A549 (cell line): ENCODE data around the gene IL2RA.

Experiments used
- BHLHE40 ChIP-seq: IDR thresholded peaks from 2 replicates; pipeline ENCODE4 v1.6.1; 2012; ENCODE audit warnings: low read depth, low read length, inconsistent platforms
- CEBPB ChIP-seq, 2 experiments: fragments of >200 bp in 1 of 2; sonication (Bioruptor Twin) in 1 of 2; formaldehyde crosslinking in 1 of 2; IDR thresholded peaks; 2 replicates each; pipeline ENCODE4 v1.6.1; 2012 to 2016
- CTCF ChIP-seq: fragments of >200 bp; sonication (Bioruptor Twin); formaldehyde crosslinking; IDR thresholded peaks from 3 replicates; pipeline ENCODE4 v1.5.1; 2016
- EHF ChIP-seq: fragments of 250-450 bp; sonication (Bioruptor Pico); IDR thresholded peaks from 2 replicates; pipeline ENCODE4 v1.5.0; 2020; ENCODE audit warnings: mild to moderate bottlenecking
- EP300 ChIP-seq, 2 experiments: fragments of >200 bp; sonication (Bioruptor Twin); formaldehyde crosslinking; IDR thresholded peaks; 2 replicates in 1 of 2; 3 replicates in 1 of 2; pipeline ENCODE4 v1.6.1; 2016 to 2017
- HDAC2 ChIP-seq: fragments of 200-600 bp; sonication (generic); IDR thresholded peaks from 2 replicates; pipeline ENCODE4 v1.6.1; 2016
- JUNB ChIP-seq: fragments of >200 bp; sonication (Bioruptor Twin); formaldehyde crosslinking; IDR thresholded peaks from 2 replicates; pipeline ENCODE4 v1.6.1; 2016
- MAFK ChIP-seq: fragments of 450-650 bp; IDR thresholded peaks from 2 replicates; pipeline ENCODE4 v1.6.1; 2014; ENCODE audit not compliant: partially characterized antibody
- MAX ChIP-seq: IDR thresholded peaks from 2 replicates; pipeline ENCODE4 v1.6.1; 2012
- NPAS2 ChIP-seq: fragments of 250-450 bp; sonication (Bioruptor Pico); IDR thresholded peaks from 2 replicates; pipeline ENCODE4 v1.8.0; 2022; ENCODE audit warnings: mild to moderate bottlenecking, moderate library complexity, borderline replicate concordance
- POLR2A ChIP-seq: IDR thresholded peaks from 2 replicates; pipeline ENCODE4 v1.6.1; 2012; ENCODE audit warnings: mild to moderate bottlenecking, low read length
- REST ChIP-seq: fragments of 200-600 bp; sonication (generic); IDR thresholded peaks from 2 replicates; pipeline ENCODE4 v1.6.1; 2016; ENCODE audit warnings: antibody characterized with exemption, mild to moderate bottlenecking, moderate library complexity
- RFX5 ChIP-seq: fragments of 450-650 bp; IDR thresholded peaks from 2 replicates; pipeline ENCODE4 v1.7.1; 2014; ENCODE audit warnings: antibody characterized with exemption, mild to moderate bottlenecking, moderate library complexity
- SMC3 ChIP-seq: fragments of >200 bp; sonication (Bioruptor Twin); formaldehyde crosslinking; IDR thresholded peaks from 3 replicates; pipeline ENCODE4 v1.6.1; 2018; ENCODE audit warnings: inconsistent platforms

- TF ChIP-seq RFX5 (no peak), CTCF (no peak), EHF (CRISPR knock-in tag) (no peak), SMC3 (no peak), EP300 (IDR thresholded peaks at IDR 0.05) (no peak), MAX (no peak), POLR2A (no peak), REST (no peak), HDAC2 (no peak), CEBPB (IDR thresholded peaks at IDR 0.05) (no peak), MAFK (no peak), BHLHE40 (no peak), NPAS2 (no peak), JUNB (no peak)
These were observed 5.8 kb upstream of the IL2RA start for GRCh38 chr10:6068006-6068405.
